Effector CD8-positive, alpha-beta T cell (primary cell): ENCODE measurements around the gene SLC30A7.
"Not testable (repeated sequence)": the region's sequence is repeated elsewhere in the genome, so short reads cannot be mapped to it uniquely, and the experiment has no call there.

Experiments used
- DNase-seq: peaks from one replicate; lab custom pipeline; 2025; lab: John Stamatoyannopoulos, UW

SLC30A7 gene

DNA sequence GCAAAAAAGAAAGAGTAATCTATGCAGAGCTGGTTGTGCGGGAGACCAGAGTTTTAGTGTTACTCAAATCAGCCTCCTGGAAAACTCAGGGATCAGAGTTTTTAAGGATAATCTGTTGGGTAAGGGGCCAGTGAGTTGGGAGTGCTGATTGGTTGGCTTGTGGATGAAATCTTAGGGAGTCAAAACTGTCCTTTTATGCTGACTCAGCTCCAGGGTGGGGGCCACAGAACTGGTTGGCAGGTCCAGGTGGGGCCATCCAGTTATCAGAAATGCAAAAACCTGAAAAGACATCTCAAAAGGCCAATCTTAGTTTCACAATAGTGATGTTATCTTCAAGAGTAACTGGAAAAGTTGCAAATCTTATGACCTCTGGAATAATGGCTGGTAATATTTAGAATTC is 4.5 kb upstream of the SLC30A7 start:
- no peak for DNase-seq

DNA sequence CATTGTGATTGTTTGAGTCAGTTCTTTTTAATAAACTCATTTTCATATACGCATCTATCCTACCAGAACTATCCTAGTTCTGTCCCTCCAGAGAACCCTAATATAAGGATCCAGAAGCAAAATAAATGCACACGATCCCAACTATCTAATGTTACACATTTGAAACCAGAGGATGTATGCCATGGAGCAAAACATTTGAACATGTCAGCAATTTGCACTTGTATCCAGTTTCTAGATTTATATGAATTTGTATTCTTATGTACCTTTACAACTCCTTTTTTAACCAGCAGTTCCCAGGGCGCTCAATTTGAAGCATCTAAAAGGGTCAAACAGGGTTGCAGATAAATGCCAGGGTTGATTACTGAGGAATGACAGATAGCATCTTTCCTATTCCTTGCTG is 3.3 kb upstream of the SLC30A7 start:
- no peak for DNase-seq

DNA sequence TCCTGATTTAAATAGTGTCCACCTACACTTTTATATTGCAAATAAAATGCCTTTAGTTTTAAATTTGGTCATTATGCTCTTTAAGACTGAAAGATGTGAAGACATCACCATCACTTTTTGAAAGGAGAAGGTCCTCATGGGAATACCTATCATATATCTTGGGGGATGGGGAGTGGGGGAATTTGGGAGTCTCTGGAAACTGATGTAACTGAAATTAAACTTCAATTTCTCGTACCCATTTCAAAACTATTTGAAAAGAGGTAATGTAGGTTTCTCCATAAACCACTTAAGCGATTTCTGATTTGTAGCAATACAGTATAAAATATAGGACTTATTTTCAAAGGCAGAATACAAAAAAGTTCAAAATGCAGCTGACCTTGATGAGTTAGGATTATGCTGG is 2.2 kb upstream of the SLC30A7 start:
- DNase-seq: no peak

DNA sequence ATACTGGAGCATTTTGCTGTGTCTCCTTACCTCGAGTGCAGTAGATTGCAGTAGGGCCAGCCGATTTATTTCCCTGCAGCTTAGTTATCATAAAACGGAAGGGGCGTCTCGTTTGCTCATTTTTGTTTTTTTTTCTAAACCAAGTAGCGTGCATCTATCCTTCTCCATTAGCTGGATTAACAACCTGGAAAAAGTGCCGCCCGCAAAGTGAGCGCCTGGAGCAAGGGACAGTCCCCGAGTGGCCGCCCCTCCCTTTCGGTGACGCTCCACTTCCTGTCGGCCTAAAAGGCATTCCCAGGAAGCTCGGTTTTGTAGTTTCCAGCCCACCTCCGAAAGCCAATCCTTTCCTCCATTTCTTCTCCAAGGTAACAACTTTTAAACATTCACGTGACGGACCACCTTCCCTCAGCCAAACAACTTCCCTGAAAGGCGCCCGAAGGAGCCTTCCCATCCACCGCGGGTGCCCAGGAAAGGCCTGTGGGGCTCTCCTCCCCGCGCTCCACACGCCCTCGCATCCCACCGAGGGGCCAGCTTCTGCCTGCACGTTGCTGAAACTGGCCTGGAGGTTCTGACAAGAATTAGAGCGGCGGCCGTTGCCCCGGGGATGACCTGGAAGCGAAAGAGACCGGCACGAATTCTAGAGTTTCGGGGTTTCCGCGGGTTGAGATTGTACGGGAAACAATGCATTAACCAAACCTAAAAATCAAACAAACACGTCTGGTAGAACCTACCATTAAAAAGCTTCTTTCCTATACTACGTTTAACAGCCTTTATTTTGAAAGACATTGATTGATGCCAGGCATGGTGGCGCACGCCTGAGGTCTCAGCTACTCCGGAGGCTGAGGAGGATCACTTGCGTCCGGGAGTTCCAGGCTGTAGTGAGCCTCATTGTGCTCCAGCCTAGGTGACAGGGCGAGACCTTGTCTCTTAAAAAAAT is 1.0 kb upstream of the SLC30A7 start, which contains the start of gene EXTL2:
Gene EXTL2 (minus strand): TSS at position 240 of the 937 bp plus-strand sequence. CDS start 6,085 bp downstream, outside the sequence.
- peak; percentile 53 for DNase-seq

DNA sequence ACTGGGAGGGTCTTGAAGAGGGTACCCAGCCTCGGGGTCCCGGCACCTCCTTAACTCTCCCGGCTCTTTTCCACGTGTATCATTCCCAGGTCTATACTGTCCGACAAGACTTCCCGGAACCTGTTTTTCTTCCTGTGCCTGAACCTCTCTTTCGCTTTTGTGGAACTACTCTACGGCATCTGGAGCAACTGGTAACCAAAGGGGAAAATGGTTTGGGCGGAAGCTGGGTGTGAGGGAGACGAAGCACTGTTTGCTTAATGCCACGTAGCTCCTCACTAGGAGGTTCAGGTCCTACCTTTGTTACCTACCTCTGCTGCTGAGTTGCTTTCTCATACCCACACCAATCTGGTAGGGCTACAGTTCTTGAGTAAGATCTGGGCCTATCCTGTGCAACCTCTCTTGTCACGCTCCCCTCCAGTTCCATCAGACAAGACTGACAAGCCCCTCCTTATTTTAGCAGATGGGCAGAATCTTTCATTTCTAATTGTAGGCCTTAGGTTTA is 642 bp downstream of the SLC30A7 start:
- DNase-seq: peak; percentile 47

DNA sequence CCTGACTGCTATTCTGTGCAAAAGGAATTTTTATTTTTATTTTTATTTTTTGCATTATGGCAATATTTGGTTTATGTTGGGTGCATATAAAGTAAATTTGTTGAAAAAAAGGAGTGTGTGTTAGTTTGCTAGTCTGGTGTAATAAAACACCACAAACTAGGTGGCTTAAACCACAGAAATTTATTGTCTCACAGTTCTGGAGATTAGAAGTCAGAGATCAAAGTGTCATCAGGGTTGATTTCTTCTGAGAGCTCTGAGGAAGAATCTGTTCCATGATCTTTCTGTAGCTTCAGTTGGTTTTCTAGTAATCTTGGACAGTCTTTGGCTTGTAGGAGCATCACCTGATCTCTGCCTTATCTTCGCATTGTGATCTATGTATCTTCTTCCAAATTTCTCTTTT is 6.5 kb downstream of the SLC30A7 start:
- no peak for DNase-seq

DNA sequence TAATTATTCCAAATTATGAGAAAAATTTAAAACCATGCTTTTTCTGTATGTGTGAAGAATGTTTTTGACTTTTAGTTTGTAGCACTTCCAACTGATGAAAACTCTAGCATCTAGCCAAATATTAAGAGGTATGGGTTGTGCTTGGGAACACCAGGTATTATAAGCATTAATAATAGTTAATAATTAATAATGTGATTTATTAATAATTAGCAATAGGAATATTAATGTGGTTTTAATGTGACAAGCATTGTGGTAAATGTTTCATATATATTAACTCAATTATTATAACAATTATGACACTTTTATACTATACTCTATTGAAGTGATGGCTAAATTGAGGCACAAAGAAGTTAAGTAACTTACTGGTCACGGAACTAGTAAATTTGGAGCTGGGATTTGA is 7.9 kb downstream of the SLC30A7 start:
- no peak for DNase-seq

DNA sequence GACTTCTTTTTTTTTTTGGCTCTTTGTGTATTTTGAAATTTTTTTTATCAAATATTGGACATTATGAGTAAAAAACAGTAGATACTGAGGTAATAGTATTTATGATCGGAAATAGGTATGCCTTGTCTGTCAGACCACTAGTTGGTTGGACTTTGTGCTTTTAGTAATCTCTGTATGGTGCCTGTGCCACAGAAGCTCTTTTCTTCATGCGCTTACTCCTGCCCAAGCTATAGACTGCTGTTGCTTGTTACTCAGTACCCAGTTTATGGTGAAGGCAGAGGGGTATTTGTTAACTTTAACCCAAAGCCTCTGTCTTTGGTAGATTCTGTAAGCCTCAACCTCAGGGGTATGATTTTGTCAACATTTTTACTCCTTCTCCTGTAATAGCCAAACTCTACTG is 8.6 kb downstream of the SLC30A7 start:
- no peak for DNase-seq

DNA sequence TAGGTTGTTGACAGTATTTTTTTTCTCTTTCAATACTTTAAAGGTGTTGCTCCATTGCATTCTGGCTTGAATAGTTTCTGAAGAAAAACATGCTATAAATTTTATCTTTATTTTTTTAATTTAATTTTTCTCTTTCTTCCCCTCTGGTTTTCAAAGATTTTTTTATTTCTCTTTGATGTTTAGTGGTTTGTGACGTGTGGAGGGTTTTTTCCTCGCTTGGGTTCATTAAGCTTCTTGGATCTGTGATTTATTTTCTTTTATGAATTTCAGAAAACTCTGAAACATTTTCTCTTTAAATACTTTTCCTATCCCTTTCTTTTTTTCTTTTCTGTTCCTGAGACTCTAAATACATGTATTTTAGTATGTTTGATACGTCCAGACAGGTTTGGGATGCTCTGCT is 9.3 kb downstream of the SLC30A7 start:
- no peak for DNase-seq

DNA sequence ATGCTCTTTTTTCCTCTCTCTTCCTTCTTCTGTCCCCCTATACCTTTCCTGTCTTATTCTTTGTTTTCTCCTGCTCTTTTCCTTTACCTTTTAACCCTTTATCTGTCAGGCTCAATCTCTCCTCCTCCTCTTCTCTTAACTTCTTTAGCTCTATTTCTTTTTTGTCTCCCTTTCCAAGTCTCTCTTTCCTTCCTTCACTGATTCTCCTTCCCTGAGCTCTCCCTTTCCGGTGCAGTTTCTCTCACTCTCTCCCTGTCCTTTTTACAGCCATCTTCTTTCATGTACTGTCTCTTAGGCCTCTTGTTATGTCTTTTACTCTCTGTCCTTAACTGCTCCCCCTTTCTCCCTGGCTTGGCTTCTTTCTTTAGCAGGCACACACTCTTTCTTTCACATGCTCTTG is 12.0 kb downstream of the SLC30A7 start:
- no peak for DNase-seq

DNA sequence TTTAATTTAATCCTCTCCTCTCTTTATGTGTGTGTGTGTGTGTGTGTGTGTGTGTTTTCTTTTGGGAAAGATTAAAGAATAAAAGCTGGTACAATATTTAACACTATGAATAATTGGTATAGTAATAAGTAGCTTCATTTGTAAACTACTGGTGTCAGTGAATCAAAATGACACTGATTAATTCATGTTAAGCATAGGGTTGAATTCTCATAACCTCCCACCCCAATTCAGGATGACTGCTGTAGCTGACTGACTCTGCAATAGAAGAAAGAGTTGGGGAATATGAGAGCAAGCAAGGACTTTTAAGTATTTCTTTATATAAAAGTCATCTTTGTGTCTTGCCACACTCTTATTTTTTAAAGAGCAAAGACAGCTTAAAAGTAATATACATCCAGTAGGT is 13.1 kb downstream of the SLC30A7 start:
- no peak for DNase-seq

DNA sequence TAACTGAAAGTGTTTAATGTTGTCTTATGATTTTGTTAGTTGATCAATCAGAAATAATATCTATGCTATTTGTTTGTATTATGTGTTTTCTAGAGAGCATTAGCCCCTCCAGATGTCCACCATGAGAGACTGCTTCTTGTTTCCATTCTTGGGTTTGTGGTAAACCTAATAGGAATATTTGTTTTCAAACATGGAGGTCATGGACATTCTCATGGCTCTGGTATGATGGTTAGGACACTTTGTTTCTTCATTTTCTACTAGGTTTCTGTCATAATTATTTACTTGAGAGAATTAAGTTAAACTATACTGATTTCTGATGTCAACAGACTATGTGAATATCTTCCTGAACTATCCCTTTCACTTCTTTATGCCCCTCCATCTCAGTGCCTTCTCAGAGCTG is 16.1 kb downstream of the SLC30A7 start:
- DNase-seq: no peak

DNA sequence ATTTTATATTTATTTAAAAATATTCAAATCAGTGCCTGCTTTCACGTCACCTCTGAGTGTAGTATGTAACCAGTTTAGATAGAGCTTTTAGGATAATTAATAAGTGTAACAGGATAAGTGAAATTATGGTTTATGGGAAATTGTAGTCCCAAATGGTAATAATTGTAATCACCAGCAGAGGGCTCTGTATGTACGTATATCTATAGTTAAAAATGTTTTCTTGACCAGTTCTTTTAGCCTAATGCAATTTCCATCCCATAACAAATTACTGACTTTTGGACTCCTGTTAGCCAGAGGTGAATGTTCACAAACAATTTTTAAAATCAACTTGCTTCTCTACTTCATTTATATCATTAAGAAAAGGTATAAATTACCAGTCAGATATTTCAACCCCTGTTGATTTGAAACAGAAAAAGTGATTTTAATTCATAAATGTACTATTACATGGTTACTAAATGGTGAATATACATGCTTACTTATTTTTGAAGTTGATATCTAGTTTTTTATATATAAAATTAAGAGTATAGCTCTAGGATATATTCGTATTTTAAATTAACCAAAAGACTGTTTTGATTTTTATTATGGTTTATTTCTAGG is 25.3 kb downstream of the SLC30A7 start:
- no peak for DNase-seq

DNA sequence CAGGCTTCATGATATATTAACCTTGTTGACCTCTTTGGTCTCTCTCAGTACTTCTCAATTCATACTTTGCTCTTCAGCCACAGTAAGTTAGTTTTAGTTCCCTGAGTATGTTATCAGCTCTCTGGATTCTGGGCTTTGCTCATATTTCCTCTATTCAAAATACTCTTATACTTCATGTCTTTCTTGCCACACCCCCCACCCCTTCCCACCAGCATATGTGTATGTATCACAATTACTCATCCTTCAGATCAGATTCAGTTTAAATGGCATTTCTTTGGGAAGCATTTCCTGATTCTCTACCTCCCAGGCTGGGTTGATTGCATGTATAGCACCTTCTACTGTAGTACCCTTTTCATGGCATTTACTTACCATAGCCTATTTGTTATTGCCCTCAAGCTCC is 28.3 kb downstream of the SLC30A7 start:
- DNase-seq: no peak

DNA sequence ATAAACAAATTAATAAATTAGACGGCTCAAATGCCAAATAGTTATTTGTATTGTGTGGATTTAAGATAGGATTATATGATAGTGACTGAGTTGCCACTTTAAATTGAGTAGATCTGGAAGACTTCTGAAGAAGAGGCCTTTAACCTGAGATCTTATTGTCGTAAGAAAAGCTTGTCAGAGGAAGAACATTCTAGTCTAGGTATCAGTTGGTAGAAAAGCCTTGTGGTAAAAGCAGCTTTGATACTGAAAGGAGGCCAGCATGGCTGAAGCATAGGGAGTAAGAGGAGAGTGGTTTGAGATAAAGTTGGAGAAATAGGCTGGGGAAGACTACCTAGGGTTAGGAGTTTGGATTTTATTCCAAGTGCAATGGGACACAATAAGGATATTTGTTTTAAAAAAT is 29.1 kb downstream of the SLC30A7 start:
- DNase-seq: no peak

DNA sequence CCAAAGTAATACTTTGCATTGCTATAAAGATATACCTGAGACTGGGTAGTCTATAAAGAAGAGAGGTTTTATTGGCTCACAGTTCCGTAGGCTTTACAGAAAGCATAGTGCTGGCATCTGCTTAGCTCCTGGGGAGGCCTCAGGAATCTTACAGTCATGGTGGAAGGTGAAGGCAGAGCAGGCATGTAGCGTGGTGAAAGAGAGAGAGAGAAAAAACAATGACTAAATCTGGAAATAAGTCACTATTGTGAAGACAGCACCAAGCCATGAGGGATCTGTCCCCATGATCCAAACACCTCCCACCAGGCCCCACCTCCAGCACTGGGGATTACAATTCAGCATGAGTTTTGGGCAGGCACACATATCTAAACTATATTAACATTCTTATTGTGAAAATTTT is 30.4 kb downstream of the SLC30A7 start:
- DNase-seq: no peak

DNA sequence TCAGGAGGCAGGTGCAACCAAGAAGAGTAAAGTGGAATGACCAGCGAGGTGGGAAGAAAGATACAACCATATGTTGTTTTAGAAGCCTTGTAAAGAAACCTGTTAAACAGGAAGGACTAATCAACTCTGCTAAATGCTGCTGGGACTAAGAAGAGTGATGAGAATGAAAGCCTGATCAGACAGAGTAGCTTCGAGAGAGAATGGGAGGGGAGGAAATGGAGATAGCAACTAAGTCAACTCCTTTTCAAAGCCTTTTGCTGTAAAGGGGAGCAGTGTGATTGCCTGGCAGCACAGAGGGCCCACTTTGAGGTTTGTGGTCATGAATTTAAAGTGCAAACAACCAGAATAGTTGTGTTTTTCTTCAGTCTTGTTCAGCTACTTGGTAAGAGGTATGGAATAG is 31.4 kb downstream of the SLC30A7 start:
- peak; percentile 13 for DNase-seq

DNA sequence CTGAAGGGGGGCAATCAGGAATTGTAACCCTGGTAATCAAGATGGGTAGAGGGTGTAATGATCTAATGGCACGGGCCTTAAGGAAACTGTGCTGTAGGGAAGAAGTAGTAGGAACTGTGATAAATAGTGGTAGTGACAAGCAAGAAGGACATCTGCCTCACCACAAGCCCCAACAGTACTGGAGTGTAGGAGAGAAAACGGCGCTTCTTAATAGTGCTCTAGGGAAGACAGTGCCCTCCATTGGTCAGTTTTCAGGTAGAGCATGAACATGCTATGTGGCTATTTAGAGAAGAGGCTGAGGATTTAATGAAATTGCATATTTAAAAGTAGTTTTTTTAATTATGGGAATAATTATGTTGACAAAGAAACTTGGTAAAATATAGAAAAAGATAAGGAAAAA is 32.2 kb downstream of the SLC30A7 start:
- DNase-seq: no peak

DNA sequence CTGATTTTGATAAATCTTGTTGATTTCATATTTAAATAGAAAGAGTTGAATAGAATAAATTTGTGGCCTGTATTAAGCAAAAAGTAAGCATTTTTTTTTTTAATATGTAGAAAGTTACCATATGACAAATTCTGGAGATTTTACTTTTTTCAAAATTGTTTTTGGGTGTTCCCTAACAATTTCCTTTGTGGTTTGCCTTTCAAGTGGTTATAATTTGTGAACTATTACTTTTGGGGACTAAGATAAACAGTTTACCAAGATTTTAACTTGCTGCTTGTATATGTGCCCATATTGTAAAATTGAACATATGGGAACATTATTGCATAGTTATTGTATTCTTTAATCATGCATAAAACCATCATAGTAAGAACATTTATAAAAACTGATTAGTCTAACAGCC is 34.6 kb downstream of the SLC30A7 start:
- DNase-seq: no peak

DNA sequence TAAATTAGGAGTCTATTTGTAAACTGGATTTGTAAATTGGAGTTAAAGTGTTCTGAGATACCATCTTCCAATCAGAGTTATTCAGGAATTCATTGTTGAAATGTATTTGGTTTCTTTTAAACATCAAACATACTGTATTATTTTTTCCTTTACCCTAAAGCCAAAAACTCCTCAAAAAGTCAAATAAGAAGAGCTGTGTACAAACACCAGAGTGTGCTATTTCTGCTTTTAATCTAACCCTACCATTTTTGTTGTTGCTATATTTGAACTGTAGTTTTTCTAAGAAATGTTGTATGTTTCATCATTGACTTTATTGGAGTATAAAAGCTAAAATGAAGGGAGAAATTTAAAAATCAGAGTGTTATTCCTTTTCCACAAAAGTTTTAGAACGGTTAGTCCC is 35.8 kb downstream of the SLC30A7 start:
- no peak for DNase-seq

DNA sequence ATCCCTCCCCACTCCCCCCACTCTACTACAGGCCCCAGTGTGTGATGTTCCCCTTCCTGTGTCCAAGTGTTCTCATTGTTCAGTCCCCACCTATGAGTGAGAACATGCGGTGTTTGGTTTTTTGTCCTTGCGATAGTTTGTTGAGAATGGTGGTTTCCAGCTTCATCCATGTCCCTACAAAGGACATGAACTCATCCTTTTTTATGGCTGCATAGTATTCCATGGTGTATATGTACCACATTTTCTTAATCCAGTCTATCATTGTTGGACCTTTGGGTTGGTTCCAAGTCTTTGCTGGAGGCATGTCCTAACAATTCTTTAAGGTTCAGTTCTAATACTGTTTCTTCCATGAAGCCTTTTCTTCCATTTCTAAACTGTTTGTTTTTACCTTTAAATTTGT is 37.7 kb downstream of the SLC30A7 start:
- DNase-seq: not testable (repeated sequence)

DNA sequence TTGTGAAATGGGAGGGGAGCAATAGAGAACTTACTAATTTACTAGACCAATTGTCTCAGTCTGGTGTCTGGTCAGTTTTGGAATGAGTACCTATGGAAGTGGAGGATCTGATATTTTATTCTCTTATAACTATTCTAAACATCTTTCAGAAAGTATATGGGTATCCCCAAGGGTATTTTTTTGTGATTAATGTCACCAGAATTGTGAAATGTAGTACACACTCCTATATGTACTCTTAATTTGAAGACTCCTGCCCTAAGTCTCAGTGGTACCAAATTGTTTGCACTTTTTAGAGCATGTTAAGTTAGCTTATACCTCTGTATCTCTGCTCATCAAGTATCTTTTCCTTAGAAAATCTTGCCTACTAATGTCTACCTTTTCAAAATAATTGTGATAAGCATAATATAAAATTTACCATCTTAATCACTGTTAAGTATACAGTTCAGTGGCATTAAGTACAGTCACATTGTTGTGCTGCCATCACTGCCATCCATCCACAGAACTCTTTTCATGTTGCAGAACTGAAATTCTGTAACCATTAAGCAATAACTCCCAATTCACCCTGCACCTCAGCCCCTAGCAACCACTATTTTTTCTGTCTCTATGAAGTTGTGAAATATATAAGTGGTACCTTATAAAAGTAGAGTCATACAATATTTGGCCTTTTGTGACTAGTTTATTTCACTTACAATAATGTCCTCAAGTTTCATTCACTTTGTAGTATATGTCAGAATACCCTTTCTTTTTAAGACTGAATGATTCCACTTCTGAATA is 40.5 kb downstream of the SLC30A7 start:
- no peak for DNase-seq
